ENCODE measurements around the gene GPR78.

GPR78 gene

DNA sequence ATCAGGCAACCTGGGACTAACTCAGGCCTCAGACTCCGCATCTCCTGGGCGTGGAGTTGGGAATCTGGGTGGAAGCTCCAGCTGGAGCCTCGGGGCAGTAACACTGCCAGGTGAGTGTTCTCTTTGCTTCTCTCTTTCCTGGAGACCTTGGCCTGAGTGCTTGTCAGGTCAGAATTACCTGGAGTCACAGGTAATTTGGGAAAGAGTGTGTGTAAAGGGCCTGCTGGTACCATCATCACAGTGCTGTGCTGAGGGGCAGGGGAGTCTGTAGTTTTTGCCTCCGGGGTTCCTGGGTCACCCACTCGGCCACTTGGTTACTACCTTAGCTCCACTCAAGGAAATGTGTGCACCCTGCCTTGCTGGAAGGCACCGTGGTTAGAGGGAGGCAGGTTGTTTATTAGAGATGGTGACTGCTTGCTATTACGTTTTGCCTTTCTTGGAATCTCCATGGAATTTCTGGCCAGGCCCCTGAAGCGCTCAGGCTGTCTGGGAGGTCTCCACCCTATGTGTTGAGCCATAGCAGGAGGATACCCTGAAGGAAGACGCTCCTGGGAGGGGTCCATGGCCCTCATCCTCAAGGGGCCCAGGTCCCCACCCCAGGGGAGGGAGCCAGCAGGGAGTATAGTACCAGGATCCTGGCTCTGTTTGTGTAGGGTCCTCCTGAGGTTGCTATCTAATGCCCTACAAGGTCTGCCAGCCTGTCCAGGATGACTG is 2.9 kb downstream of the GPR78 start:
- no peak overlapping the region for H3K27ac ChIP-seq
- no peak for TF ChIP-seq ZFX (IDR thresholded peaks at IDR 0.05)
- TF ChIP-seq, protein P1, sequence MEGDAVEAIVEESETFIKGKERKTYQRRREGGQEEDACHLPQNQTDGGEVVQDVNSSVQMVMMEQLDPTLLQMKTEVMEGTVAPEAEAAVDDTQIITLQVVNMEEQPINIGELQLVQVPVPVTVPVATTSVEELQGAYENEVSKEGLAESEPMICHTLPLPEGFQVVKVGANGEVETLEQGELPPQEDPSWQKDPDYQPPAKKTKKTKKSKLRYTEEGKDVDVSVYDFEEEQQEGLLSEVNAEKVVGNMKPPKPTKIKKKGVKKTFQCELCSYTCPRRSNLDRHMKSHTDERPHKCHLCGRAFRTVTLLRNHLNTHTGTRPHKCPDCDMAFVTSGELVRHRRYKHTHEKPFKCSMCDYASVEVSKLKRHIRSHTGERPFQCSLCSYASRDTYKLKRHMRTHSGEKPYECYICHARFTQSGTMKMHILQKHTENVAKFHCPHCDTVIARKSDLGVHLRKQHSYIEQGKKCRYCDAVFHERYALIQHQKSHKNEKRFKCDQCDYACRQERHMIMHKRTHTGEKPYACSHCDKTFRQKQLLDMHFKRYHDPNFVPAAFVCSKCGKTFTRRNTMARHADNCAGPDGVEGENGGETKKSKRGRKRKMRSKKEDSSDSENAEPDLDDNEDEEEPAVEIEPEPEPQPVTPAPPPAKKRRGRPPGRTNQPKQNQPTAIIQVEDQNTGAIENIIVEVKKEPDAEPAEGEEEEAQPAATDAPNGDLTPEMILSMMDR (conservative IDR thresholded peaks at IDR 0.05), result no peak

DNA sequence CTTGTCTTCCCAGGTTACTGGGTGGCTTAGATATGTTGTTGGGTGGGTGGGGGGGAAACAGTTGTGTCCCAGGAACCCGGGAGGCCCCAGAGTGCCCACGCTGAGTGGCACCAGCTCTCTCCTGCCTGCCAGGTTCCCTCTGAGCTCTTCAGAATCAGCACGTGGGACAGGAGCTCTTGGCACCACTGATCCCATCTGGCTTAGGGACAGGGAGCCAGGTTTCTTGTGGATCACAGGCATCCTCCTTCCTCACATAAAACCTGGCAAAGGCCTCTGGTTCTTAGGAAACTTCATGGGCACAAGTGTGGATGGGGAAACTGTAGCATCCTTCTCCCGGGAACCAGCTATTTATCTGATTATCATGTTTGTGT is 3.4 kb downstream of the GPR78 start:
- TF ChIP-seq, protein P1 (conservative IDR thresholded peaks at IDR 0.05), result no peak
- no peak for TF ChIP-seq ZFX (IDR thresholded peaks at IDR 0.05)

DNA sequence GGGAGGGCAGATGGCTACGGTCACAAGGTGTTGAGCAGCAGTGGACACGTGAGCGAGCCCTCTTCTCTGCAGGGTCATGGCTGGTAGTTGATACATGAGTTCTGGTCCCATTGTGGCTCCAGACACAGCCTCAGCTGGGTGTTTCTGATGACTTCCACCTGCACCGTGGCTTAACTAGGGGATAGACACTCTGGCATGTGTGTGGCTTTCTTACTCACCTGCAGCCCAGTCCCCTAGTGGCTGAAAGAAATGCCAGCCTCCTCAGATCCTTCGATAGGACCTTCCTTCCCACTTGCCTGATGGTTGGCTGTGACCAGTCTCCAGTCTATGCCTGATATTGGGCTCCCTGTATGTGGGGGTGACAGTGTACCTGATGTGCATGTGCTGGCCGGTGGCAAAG is 5.0 kb downstream of the GPR78 start:
- no peak overlapping the region for H3K27ac ChIP-seq

More for the DNA sequence above, 3.4 kb downstream of the GPR78 start:
- no peak overlapping the region for H3K27ac ChIP-seq

DNA sequence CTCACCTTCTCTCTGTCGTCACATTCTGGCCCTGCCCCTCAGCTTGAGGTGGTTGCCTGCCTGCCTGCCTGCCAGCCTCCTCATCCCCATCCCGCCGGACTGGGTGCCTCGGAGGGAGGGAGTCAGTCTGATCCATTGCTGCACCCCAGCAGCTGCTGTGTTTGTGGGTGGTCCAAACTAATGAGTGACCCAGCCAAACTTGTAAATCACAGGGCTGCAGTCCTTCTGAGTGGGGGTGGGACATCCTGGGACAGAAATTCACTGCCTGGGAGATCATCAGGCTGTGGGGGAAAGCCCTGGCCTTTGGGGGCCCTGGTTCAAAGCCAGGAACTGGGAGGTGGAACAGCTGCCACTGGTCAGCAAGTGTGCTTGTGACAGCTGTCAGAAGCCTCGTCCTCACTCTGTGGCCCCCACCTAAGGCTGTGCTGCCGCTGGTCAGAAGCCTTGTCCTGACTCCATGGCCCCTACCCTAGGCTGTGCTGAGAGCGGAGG is 5.6 kb downstream of the GPR78 start:
- TF ChIP-seq ZFX (IDR thresholded peaks at IDR 0.05), result no peak
- TF ChIP-seq, protein P1 (conservative IDR thresholded peaks at IDR 0.05), result no peak
- no peak overlapping the region for H3K27ac ChIP-seq

More for the DNA sequence above, 5.0 kb downstream of the GPR78 start:
- TF ChIP-seq, protein P1 (conservative IDR thresholded peaks at IDR 0.05), result no peak; the same call in 1 of the 2 replicates
- no peak for TF ChIP-seq ZFX (IDR thresholded peaks at IDR 0.05)

DNA sequence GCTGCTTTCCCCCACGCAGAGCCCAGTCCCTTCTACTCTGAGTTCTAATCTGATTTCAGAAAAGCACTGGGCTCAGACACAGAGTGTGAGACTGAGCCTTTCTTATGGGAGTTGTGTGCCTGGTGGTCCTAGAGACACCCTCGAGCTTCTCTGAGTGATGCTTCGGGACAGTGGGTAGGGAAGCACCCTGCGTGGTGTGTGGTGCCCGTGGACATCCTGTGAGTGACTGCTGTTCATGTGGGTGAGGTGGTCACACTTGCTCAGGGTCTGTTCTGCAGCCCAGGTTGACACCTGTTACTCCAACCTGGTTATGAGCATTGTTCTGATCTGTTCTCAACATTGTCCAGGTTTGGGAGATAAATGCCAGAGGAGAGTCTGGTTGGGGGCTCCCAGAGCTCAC is 6.1 kb downstream of the GPR78 start:
- no peak overlapping the region for H3K27ac ChIP-seq
- no peak for TF ChIP-seq ZFX (IDR thresholded peaks at IDR 0.05)
- TF ChIP-seq, protein P1 (conservative IDR thresholded peaks at IDR 0.05), result no peak

DNA sequence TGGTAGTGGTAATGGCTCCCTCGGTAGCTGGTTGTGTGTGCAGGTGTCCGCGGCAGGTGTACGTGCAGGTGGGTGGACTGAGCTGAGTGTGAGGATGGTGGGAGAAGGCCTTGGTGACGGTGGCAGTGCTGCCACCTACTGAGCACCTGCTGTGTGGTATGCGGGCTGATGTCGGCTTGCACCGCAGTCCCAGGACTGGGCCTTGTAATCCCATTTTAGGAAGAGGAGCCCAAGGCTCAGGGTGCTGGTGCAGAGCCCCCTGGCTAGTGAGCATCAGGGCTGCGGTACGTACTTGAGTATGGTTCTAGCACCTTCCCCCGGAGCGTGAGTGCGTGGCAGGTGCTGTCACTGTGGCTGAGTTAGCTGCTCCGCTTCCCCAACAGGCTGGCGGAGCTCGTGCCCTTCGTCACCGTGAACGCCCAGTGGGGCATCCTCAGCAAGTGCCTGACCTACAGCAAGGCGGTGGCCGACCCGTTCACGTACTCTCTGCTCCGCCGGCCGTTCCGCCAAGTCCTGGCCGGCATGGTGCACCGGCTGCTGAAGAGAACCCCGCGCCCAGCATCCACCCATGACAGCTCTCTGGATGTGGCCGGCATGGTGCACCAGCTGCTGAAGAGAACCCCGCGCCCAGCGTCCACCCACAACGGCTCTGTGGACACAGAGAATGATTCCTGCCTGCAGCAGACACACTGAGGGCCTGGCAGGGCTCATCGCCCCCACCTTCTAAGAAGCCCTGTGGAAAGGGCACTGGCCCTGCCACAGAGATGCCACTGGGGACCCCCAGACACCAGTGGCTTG is 6.7 kb downstream of the GPR78 start:
- no peak overlapping the region for H3K27ac ChIP-seq
- TF ChIP-seq, protein P1 (conservative IDR thresholded peaks at IDR 0.05), result peak; percentile 40
- TF ChIP-seq ZFX (IDR thresholded peaks at IDR 0.05), result no peak
